Measurements from ENCODE around the gene KREMEN2. TPM values are rescaled to one million over a fixed set of nuclear protein-coding genes. Genes with fewer than 3 reads are reported as not detected.
A peak's percentile ranks its signal among the peaks of the same experiment; 100 is the strongest.

Gene KREMEN2
- total and polyA plus RNA-seq, 2 of the 13 experiments (the other 11 are each of a cell fraction or from before 2014, with no cell fraction given) = 0.48 to 1.2 TPM

DNA sequence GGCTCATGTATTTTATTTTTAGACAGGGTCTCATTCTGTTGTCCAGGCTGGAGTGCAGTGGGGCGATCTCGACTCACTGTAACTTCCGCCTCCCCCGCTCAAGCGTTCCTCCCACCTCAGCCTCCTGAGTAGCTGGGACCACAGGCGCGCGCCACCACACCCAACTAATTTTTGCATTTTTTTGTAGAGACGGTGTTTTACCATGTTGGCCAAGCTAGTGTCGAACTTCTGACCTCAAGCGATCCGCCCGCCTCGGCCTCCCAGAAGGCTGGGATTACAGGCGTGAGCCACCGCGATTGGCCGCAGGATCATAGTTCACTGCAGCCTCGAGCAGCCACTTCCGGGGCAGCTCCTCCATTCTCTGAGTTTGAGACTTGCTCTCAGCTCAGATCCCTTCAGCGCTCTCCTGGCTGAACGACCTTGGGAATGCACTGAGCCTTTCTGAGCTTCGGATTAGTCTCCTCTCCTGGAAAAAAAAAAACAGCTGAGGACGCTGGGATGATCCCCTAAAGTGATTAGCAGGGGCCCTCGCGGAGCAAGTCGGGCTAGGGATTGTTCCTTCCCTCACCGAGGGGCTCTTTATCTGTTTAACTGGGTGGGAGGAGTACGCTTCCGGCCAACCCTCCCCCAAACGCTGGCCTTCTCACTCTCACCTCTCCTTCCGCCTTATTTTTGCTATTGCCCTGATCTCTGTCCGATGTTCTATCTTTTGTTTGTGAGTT lies 17.3 kb downstream of the KREMEN2 start (continued):
- TF ChIP-seq, protein P1, sequence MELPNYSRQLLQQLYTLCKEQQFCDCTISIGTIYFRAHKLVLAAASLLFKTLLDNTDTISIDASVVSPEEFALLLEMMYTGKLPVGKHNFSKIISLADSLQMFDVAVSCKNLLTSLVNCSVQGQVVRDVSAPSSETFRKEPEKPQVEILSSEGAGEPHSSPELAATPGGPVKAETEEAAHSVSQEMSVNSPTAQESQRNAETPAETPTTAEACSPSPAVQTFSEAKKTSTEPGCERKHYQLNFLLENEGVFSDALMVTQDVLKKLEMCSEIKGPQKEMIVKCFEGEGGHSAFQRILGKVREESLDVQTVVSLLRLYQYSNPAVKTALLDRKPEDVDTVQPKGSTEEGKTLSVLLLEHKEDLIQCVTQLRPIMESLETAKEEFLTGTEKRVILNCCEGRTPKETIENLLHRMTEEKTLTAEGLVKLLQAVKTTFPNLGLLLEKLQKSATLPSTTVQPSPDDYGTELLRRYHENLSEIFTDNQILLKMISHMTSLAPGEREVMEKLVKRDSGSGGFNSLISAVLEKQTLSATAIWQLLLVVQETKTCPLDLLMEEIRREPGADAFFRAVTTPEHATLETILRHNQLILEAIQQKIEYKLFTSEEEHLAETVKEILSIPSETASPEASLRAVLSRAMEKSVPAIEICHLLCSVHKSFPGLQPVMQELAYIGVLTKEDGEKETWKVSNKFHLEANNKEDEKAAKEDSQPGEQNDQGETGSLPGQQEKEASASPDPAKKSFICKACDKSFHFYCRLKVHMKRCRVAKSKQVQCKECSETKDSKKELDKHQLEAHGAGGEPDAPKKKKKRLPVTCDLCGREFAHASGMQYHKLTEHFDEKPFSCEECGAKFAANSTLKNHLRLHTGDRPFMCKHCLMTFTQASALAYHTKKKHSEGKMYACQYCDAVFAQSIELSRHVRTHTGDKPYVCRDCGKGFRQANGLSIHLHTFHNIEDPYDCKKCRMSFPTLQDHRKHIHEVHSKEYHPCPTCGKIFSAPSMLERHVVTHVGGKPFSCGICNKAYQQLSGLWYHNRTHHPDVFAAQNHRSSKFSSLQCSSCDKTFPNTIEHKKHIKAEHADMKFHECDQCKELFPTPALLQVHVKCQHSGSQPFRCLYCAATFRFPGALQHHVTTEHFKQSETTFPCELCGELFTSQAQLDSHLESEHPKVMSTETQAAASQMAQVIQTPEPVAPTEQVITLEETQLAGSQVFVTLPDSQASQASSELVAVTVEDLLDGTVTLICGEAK (IDR thresholded peaks at IDR 0.05) = no peak
- TF ChIP-seq, protein P1 (CRISPR knock-in tag; IDR thresholded peaks at IDR 0.05) = no peak
- 0 out of 2 replicates have a peak, but pooled peaks have one; percentile 18 for TF ChIP-seq PPARG (CRISPR knock-in tag; conservative IDR thresholded peaks at IDR 0.05)
- no peak for TF ChIP-seq HDAC2 (CRISPR knock-in tag; IDR thresholded peaks at IDR 0.05)
- no peak for TF ChIP-seq RBAK (CRISPR knock-in tag; IDR thresholded peaks at IDR 0.05)
- no peak for TF ChIP-seq ZBTB8A (CRISPR knock-in tag; IDR thresholded peaks at IDR 0.05; ENCODE audit: borderline replicate concordance, low read depth)
- no peak for TF ChIP-seq ZNF431 (CRISPR knock-in tag; IDR thresholded peaks at IDR 0.05; ENCODE audit: borderline replicate concordance, low read depth)
- TF ChIP-seq, protein P2, sequence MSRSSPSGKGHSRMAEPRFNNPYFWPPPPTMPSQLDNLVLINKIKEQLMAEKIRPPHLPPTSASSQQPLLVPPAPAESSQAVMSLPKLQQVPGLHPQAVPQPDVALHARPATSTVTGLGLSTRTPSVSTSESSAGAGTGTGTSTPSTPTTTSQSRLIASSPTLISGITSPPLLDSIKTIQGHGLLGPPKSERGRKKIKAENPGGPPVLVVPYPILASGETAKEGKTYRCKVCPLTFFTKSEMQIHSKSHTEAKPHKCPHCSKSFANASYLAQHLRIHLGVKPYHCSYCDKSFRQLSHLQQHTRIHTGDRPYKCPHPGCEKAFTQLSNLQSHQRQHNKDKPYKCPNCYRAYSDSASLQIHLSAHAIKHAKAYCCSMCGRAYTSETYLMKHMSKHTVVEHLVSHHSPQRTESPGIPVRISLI (CRISPR knock-in tag; IDR thresholded peaks at IDR 0.05; ENCODE audit: borderline replicate concordance) = no peak; the same call in 1 of the 2 replicates
- TF ChIP-seq, protein P3, sequence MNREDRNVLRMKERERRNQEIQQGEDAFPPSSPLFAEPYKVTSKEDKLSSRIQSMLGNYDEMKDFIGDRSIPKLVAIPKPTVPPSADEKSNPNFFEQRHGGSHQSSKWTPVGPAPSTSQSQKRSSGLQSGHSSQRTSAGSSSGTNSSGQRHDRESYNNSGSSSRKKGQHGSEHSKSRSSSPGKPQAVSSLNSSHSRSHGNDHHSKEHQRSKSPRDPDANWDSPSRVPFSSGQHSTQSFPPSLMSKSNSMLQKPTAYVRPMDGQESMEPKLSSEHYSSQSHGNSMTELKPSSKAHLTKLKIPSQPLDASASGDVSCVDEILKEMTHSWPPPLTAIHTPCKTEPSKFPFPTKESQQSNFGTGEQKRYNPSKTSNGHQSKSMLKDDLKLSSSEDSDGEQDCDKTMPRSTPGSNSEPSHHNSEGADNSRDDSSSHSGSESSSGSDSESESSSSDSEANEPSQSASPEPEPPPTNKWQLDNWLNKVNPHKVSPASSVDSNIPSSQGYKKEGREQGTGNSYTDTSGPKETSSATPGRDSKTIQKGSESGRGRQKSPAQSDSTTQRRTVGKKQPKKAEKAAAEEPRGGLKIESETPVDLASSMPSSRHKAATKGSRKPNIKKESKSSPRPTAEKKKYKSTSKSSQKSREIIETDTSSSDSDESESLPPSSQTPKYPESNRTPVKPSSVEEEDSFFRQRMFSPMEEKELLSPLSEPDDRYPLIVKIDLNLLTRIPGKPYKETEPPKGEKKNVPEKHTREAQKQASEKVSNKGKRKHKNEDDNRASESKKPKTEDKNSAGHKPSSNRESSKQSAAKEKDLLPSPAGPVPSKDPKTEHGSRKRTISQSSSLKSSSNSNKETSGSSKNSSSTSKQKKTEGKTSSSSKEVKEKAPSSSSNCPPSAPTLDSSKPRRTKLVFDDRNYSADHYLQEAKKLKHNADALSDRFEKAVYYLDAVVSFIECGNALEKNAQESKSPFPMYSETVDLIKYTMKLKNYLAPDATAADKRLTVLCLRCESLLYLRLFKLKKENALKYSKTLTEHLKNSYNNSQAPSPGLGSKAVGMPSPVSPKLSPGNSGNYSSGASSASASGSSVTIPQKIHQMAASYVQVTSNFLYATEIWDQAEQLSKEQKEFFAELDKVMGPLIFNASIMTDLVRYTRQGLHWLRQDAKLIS (CRISPR knock-in tag; IDR thresholded peaks at IDR 0.05) = no peak

All from HepG2 (cell line).